ENCODE results near the gene USP17L10. TPM values are rescaled to one million over a fixed set of nuclear protein-coding genes. Genes with fewer than 3 reads are reported as not detected.
"Not testable (repeated sequence)": the region's sequence is repeated elsewhere in the genome, so short reads cannot be mapped to it uniquely, and the experiment has no call there.

The USP17L10 gene
- total RNA-seq = not detected

GRCh38 chr4:9210357-9210756, at the start of gene USP17L10:
Gene USP17L10, plus strand, starts transcription at chr4:9210657. Its CDS starts 0 bp downstream, at chr4:9210657.
- H3K27me3 Mint-ChIP-seq (ENCODE audit: low read depth); H3K9me3 Mint-ChIP-seq (ENCODE audit: insufficient read depth); H3K4me3 Mint-ChIP-seq; H3K27ac Mint-ChIP-seq; DNase-seq; ATAC-seq; H3K4me1 Mint-ChIP-seq (ENCODE audit: low read depth); H3K36me3 Mint-ChIP-seq (ENCODE audit: low read depth); CTCF ChIA-PET; POLR2A ChIA-PET: not testable (repeated sequence)

GRCh38 chr4:9165990-9166389, 44.5 kb upstream of the USP17L10 start:
- H3K9me3 Mint-ChIP-seq (ENCODE audit: insufficient read depth); H3K27ac Mint-ChIP-seq; H3K36me3 Mint-ChIP-seq (ENCODE audit: low read depth); DNase-seq; H3K27me3 Mint-ChIP-seq (ENCODE audit: low read depth); H3K4me3 Mint-ChIP-seq; POLR2A ChIA-PET; H3K4me1 Mint-ChIP-seq (ENCODE audit: low read depth); ATAC-seq; CTCF ChIA-PET: not testable (repeated sequence)

GRCh38 chr4:9169791-9170459, 40.5 kb upstream of the USP17L10 start, which contains the start of gene FAM90A26:
Gene FAM90A26, plus strand, starts transcription at chr4:9170409. Its CDS starts 2,764 bp downstream, at chr4:9173173.
- DNase-seq; H3K27ac Mint-ChIP-seq; H3K9me3 Mint-ChIP-seq (ENCODE audit: insufficient read depth); ATAC-seq; CTCF ChIA-PET; H3K4me3 Mint-ChIP-seq; POLR2A ChIA-PET; H3K4me1 Mint-ChIP-seq (ENCODE audit: low read depth); H3K27me3 Mint-ChIP-seq (ENCODE audit: low read depth); H3K36me3 Mint-ChIP-seq (ENCODE audit: low read depth): not testable (repeated sequence)

- H3K36me3 Mint-ChIP-seq (ENCODE audit: low read depth); H3K4me3 Mint-ChIP-seq; POLR2A ChIA-PET; H3K4me1 Mint-ChIP-seq (ENCODE audit: low read depth); DNase-seq; H3K27ac Mint-ChIP-seq; CTCF ChIA-PET; H3K9me3 Mint-ChIP-seq (ENCODE audit: insufficient read depth); H3K27me3 Mint-ChIP-seq (ENCODE audit: low read depth); ATAC-seq: not testable (repeated sequence)
Observed at GRCh38 chr4:9214701-9215100, 4.2 kb downstream of the USP17L10 start.

- CTCF ChIA-PET; H3K27me3 Mint-ChIP-seq (ENCODE audit: low read depth); DNase-seq; H3K4me3 Mint-ChIP-seq; ATAC-seq; H3K4me1 Mint-ChIP-seq (ENCODE audit: low read depth); H3K27ac Mint-ChIP-seq; H3K9me3 Mint-ChIP-seq (ENCODE audit: insufficient read depth); H3K36me3 Mint-ChIP-seq (ENCODE audit: low read depth); POLR2A ChIA-PET: not testable (repeated sequence)
Observed at GRCh38 chr4:9215105-9215504, 4.6 kb downstream of the USP17L10 start, which contains the start of gene USP17L11. Gene USP17L11, plus strand, starts transcription at chr4:9215405. Its CDS starts 0 bp downstream, at chr4:9215405.

GRCh38 chr4:9219852-9220251, 9.4 kb downstream of the USP17L10 start, which contains the start of gene USP17L12:
Gene USP17L12, plus strand, starts transcription at chr4:9220152. Its CDS starts 0 bp downstream, at chr4:9220152.
- ATAC-seq, POLR2A ChIA-PET: not testable (repeated sequence)

GRCh38 chr4:9224596-9224995, 14.1 kb downstream of the USP17L10 start, which contains the start of gene USP17L13:
Gene USP17L13, plus strand, starts transcription at chr4:9224896. Its CDS starts 0 bp downstream, at chr4:9224896.
- H3K4me3 Mint-ChIP-seq; H3K27me3 Mint-ChIP-seq (ENCODE audit: low read depth); POLR2A ChIA-PET; H3K9me3 Mint-ChIP-seq (ENCODE audit: insufficient read depth); DNase-seq; ATAC-seq; CTCF ChIA-PET; H3K36me3 Mint-ChIP-seq (ENCODE audit: low read depth); H3K4me1 Mint-ChIP-seq (ENCODE audit: low read depth); H3K27ac Mint-ChIP-seq: not testable (repeated sequence)

More at GRCh38 chr4:9219852-9220251, 9.4 kb downstream of the USP17L10 start, which contains the start of gene USP17L12:
- H3K4me3 Mint-ChIP-seq; CTCF ChIA-PET; H3K9me3 Mint-ChIP-seq (ENCODE audit: insufficient read depth); H3K27me3 Mint-ChIP-seq (ENCODE audit: low read depth); H3K36me3 Mint-ChIP-seq (ENCODE audit: low read depth); H3K27ac Mint-ChIP-seq; DNase-seq; H3K4me1 Mint-ChIP-seq (ENCODE audit: low read depth): not testable (repeated sequence)

GRCh38 chr4:9230249-9230648, 19.8 kb downstream of the USP17L10 start:
- ATAC-seq; H3K27me3 Mint-ChIP-seq (ENCODE audit: low read depth); H3K36me3 Mint-ChIP-seq (ENCODE audit: low read depth); H3K9me3 Mint-ChIP-seq (ENCODE audit: insufficient read depth); POLR2A ChIA-PET; H3K4me1 Mint-ChIP-seq (ENCODE audit: low read depth); H3K27ac Mint-ChIP-seq; DNase-seq; H3K4me3 Mint-ChIP-seq; CTCF ChIA-PET: not testable (repeated sequence)

- ATAC-seq; H3K27me3 Mint-ChIP-seq (ENCODE audit: low read depth); H3K9me3 Mint-ChIP-seq (ENCODE audit: insufficient read depth); H3K4me3 Mint-ChIP-seq; CTCF ChIA-PET; H3K27ac Mint-ChIP-seq; POLR2A ChIA-PET; H3K4me1 Mint-ChIP-seq (ENCODE audit: low read depth); H3K36me3 Mint-ChIP-seq (ENCODE audit: low read depth); DNase-seq: not testable (repeated sequence)
Observed at GRCh38 chr4:9234085-9234484, 23.6 kb downstream of the USP17L10 start, which contains the start of gene USP17L15. Gene USP17L15, plus strand, starts transcription at chr4:9234385. Its CDS starts 0 bp downstream, at chr4:9234385.

- not testable (repeated sequence) for DNase-seq, H3K27ac Mint-ChIP-seq
Observed at GRCh38 chr4:9238461-9238860, 28.0 kb downstream of the USP17L10 start.

GRCh38 chr4:9243579-9243978, 33.1 kb downstream of the USP17L10 start, which contains the start of gene USP17L17:
Gene USP17L17, plus strand, starts transcription at chr4:9243879. Its CDS starts 0 bp downstream, at chr4:9243879.
- H3K36me3 Mint-ChIP-seq (ENCODE audit: low read depth); DNase-seq; H3K27me3 Mint-ChIP-seq (ENCODE audit: low read depth); CTCF ChIA-PET; H3K4me3 Mint-ChIP-seq; ATAC-seq; H3K4me1 Mint-ChIP-seq (ENCODE audit: low read depth); H3K9me3 Mint-ChIP-seq (ENCODE audit: insufficient read depth); POLR2A ChIA-PET; H3K27ac Mint-ChIP-seq: not testable (repeated sequence)

More at GRCh38 chr4:9238461-9238860, 28.0 kb downstream of the USP17L10 start:
- H3K4me1 Mint-ChIP-seq (ENCODE audit: low read depth); ATAC-seq; H3K36me3 Mint-ChIP-seq (ENCODE audit: low read depth); CTCF ChIA-PET; H3K9me3 Mint-ChIP-seq (ENCODE audit: insufficient read depth); H3K4me3 Mint-ChIP-seq; POLR2A ChIA-PET; H3K27me3 Mint-ChIP-seq (ENCODE audit: low read depth): not testable (repeated sequence)

GRCh38 chr4:9247953-9248680, 37.7 kb downstream of the USP17L10 start, which contains the start of gene USP17L18:
Gene USP17L18, plus strand, starts transcription at chr4:9248630. Its CDS starts 0 bp downstream, at chr4:9248630.
- DNase-seq = peak; percentile 14
- H3K4me3 Mint-ChIP-seq; H3K27ac Mint-ChIP-seq; H3K27me3 Mint-ChIP-seq (ENCODE audit: low read depth); ATAC-seq; POLR2A ChIA-PET; H3K4me1 Mint-ChIP-seq (ENCODE audit: low read depth); CTCF ChIA-PET; H3K36me3 Mint-ChIP-seq (ENCODE audit: low read depth); H3K9me3 Mint-ChIP-seq (ENCODE audit: insufficient read depth): not testable (repeated sequence)
